GM18868 (cell line): ENCODE measurements around the gene GALNT16.
A peak's percentile ranks its signal among the peaks of the same experiment; 100 is the strongest.
"Not testable (repeated sequence)": the region's sequence is repeated elsewhere in the genome, so short reads cannot be mapped to it uniquely, and the experiment has no call there.

Source experiments
- ATAC-seq: cut with Tn5 transposase; IDR thresholded peaks from one replicate; pipeline ENCODE4 v1.9.1; 2021; ENCODE audit warnings: mild to moderate bottlenecking, moderate library complexity; ENCODE audit not compliant: unreplicated experiment

Gene GALNT16

DNA sequence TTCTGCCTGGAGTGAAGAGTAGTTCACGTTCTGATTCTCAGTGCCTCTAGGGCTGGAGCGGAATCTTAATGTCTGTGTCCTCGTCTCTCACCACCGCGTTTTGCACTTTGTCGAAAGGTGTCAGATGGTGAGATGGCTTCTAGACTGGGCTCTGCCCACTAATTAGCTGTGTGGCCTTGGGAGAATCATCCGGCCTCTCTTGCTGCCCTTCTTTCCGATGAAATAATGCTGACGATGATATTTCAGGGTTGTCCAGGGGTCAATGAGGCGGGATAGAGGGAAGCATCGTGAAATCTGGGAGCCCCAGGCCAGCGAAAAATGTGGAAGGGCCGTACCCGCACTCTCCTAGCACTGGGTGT is 811 bp upstream of the GALNT16 start:
- ATAC-seq = no peak

DNA sequence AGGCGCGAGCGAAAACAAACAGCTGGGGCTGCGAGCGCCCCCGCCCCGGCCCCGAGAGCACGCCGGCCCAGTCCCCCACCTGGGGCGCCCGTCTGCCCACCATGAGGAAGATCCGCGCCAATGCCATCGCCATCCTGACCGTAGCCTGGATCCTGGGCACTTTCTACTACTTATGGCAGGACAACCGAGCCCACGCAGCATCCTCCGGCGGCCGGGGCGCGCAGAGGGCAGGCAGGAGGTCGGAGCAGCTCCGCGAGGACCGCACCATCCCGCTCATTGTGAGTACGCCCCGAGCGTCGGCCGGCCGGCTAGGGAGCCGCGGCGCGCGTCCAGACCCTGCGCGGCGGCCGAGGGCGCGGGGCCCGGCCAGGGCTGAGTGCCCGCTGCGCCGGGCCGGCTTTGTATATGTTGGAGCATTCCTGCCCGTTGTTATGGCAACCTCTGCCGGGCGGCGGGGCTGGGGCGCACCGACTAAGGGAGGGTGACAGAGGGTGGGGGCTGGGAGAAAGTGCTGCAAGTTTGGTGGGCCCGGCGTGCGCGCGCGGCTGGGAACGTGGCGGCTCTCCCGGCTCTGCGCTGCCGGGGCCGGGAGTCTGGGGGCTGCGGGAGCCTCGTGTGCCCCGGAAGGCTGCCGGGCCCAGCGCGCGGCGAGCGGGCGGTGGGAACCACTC is 367 bp downstream of the GALNT16 start:
- ATAC-seq = no peak

DNA sequence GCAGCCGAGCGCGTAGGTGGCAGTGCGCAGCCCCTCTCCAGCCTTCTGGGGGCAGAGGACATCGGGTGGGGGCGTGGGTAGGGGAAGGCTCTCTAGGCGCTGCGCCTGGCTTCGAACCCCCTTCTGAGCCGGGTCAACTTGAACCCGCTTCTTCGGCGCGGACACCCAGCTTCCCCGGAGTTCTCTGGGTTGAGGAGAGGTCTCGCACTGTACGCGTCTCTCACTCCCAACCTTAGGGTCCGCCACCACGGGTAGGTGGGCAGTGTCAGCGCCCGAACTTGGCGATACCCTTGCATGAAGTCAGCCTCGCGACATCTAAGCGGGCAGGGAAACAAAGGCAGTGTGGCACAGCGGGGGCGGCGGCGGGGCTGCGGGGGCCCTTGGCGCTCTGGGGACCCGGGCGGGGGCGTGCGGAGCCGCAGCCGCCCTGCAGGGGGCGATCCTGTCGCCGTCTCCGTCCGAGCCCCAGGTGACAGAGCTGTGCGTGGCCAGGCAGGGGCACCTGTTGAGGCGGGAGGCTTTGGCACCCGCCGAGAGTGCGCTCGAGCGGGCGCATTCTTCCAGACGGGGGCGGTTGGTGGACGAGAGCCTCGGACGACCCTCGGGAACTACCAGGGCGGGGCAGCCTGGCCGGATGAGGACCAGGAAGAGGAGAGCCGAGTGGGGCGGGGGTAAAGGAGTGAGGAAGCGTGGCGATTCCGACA is 1.1 kb downstream of the GALNT16 start:
- ATAC-seq = no peak

DNA sequence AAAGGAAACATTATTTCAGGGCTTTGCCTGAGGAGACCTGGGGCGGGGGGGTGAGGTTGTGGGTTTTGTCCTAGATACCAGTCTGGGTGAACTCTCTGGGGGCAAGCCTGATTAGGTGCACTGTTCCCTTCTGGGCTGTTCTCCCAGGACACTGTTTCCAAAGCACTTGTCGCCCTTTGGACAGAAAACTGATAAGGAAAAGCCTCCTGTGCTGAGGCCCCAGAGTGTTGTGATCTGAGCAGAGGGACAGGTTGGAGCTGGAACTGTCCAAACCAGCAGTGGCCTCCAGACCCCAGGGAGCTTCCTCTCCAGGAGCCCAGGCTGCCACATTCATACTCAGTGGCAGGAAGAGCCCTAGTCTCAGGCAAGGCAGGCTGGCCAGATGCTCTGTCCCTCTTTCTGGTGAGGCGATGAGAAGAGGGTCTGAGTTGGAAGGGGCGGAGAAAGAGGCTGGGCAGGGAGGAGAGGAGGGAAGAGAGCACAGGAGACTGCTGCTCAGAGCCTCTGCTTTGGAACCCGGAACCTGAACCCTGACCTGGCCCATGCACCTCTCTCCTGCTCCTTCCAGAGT is 1.9 kb downstream of the GALNT16 start:
- no peak for ATAC-seq

DNA sequence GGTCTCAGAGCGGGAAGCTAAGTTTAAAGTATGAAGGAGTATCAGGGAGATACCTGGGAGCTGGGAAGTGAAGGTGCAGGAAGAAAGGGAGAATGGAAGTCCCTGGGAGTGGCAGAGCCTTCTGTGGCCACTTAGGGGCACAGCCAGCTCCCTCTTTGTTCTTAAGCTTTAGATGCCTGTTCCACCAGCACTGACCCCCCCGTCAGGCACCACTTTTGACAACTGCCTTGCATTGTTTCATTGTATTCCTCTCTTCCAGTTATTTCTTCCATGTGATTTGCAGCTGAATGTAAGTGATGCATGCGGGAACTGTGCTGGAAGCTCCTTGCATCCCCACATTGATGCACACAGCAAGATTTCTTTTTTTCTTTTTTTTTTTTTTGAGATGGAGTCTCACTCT is 2.6 kb downstream of the GALNT16 start:
- ATAC-seq = no peak

DNA sequence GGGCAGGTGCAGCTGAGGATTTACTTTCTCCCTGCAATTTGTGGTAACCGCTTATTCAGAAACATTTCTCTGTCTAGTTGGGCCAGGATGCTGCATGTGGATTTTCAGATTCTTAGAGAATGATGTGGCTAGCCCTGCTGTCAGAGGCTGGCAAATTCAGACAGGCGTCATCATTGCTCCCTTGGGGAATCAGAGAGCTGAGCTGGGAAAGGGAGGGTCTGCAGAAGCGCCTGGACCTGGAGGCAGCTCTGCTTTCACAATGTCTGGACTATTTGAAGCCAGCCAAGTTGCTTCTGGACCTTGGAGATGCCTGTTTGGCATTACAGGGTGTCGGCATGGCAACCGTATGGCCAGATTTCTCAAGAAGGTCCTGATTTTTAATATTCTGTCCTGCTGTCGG is 3.4 kb downstream of the GALNT16 start:
- ATAC-seq = no peak

DNA sequence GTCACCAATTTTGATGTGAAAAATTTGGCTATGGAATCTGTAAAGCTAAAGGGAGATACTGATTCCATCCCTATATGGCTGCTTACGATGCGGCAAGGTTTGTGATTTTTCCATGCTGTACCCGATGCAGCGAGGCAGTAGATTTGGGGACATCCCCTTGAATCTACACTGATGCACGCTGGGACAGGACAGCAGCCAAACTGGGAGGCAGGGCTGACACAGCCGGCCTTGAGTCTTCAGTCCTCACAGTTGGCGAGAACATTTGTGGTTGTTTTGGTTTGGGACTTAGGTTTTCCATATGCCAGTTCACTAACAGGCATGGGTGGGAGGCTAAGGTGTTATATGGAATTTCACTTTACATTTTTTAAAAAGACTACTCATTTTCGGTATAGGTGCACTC is 3.8 kb downstream of the GALNT16 start:
- ATAC-seq = no peak

DNA sequence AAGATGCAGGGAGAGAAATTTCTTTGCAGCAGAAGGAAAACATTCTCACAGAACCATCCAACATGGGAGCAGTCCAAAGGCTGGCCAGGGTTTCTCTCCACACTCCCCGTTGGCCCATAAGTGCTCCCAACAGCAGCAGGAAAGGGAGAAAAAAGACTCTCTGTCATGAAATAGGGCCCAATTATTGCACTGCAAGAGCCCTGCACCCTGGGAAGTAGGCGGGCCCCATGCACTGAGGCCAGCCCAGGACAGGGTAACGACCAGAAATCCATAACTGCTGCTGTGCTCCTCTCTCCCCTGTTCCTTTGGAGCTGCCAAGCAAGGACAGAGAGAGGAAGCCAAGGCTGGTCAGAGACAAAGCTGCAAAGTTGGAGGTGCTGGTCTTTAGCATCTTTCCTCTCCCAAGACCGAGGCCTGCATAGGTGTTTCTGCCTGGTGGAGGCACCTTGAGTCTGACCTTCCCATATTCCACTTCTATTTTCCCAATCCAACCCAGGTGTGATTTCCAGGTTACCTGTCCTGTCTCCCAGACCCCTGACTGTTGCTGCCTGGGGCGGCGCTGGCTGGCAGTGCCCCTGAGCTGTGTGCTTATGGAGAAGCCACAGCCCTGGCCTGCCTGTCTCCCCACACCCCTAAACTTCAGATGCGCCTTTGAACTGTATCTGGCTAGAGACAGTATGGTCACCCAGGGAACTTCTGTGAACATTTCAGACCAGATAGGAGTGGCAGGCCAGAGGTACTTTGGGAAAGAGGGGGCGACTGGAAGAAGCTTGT is 6.8 kb downstream of the GALNT16 start:
- ATAC-seq = no peak

DNA sequence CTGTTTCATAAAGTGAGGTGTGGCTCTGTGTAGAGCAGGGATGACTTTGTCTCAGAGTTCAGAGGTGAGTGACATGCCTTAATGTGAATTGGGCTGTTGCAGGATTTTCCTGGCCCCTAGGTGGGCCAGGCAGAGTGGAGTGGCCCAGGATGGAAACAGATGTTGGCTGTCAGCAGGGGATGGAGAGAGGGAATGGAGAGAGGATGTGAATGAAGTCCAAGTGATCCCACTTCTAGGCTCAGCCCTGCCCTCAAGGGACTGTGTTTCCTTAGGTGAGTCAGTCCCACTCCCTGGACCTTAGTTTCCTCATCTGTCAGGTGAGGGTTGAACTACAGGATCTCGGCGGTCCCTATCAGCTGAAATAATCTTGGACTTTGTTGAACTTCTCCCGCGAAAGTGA is 7.5 kb downstream of the GALNT16 start:
- ATAC-seq = no peak

DNA sequence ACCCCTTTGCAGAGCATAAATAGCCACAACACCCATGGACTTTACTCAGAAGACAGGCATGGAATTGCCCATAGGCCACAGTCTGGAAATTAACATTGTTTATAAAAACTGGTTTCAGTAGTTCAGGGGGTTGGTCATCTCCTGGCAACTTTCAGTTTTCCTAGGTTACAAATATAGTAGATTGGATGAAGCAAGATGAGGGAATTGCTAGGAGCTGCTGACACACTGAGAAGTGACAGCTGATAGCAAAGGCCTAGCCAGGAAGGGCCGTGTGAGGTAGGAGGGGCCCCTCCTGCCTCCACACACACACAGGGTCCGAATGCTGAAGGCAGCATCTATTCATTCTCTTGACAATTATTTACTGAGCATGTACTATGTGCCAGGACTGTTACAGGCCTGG is 8.3 kb downstream of the GALNT16 start:
- no peak for ATAC-seq

DNA sequence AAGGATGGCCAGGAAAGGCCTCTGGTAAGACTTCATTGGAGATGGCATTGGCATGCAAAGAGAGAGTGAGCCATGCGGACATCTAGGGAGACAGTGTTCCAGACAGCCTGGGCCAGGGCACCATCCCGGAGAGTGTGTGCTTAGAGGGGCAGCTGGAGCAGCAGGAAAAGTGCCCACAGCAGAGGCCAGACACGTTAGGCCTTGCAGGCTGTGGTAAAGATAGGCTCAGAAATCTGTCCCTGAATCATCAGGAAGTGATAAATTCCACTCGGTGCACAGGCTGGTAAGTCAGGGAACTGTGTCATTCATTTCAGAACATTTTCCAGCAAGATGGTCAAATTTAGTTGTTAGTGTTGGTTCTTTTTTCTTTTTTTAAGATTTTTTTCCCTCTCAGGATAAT is 8.8 kb downstream of the GALNT16 start:
- no peak for ATAC-seq

DNA sequence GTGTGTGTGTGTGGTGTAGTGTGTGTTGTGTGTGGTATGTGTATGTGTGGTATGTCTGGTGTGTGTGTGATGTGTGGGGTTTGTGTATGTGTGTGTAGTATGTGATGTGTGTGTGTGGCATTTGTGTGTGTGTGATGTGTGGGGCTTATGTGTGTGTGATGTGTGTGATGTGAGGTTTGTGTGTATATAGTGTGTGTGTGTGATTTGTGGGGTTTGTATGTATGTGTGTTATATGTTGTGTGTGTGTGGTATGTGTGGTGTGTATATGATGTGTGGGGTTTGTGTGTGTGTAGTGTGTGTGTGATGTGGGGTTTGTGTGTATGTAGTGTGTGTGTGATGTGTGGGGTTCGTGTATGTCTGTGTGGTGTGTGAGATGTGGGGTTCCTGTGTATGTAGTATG is 9.4 kb downstream of the GALNT16 start:
- ATAC-seq = no peak

DNA sequence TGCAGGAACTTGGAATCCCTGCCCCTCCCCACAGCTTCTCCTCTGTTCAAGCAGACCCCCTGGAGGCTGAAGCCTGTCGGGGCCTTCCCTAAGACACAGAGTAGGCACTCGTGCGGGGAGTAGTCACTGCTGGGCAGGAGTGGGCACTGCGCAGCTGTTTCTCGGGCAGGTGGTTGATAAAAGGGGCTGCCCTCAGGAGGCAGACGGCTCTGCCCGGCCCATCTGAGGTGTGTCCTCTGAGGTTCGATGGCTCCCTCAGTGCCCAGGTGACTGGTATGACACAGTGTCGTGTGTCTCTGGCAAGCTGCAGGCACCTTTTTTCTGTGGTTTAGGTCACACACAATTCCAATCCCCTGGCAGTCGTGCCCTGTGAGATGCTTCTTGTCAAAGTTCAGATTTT is 10.1 kb downstream of the GALNT16 start:
- ATAC-seq = no peak

DNA sequence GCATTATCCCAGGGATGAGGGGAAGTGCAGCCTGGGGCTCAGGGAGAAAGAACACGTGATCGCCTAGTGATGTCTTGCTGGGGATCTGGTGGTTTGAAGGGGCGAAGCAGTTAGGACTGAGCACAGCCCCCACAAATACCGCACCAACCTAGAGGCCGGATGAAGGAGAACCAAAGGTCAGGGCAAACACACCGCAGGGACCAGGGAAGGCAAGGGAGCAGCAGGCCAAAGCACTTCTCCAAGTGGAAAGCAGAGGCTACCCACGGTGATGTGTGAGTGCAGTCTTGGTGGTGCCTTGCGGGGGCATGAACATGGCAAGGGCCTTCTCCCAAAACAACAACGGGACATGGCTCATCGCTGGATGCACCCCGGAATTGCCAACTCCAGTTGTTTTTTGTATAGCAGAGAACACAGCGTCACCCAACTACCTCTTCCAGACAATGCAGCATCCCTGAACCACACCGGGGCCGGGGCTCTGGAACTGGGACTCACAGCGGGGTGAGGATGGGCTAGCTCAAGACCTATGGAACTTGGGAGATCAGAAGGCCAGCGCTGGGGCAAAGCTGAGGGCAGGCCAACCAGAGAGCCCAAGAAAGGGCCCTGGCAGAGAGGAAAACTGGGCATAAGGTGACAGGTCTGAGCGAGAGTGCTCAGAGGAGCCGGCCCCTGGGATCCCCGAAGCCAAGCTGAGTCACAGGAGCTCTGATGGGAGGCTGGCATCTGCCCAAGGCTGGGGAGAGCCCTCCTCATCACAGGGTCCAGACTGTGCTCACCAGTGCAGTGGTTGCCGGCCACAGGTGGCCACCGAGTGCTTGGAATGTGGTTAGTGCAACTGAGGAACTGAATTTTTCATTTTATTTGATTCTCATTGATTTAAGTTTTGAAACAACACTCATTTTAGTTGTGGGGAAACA is 11.1 kb downstream of the GALNT16 start:
- ATAC-seq = no peak

DNA sequence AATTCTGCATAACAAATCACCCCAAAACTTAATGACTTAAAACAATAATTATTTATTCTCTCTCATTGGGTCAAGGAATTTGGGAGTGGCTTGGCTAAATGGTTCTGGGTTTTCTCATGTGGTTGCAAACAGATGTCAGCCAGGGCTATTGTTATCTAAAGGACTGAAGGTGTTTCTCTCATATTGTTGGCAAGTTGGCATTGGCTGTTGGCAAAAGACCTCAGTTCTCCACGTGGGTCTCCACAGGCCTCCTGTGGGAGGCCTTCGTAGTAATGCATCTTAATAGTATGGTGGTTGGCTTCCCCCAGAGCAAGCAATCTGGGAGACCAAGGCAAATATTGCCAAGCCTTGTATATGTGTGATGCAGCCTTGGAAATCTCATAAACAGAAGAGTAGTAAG is 14.4 kb downstream of the GALNT16 start:
- no peak for ATAC-seq

DNA sequence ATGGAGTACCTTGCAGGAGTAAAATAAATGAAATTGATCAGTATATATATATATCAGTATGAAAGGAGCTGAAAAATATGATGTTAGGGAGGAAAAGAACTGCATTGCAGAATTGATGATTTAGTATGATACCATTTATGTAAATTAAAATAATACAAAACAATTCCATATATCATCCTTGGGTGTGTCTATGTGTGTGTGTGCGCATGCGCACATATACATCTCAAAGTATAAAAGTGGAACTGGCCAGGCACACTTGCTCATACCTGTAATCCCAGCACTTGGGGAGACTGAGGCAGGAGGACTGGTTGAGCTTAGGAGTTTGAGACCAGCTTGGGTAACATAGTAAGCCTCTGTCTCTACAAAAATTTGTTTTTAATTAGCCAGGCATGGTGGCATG is 15.4 kb downstream of the GALNT16 start:
- no peak for ATAC-seq

DNA sequence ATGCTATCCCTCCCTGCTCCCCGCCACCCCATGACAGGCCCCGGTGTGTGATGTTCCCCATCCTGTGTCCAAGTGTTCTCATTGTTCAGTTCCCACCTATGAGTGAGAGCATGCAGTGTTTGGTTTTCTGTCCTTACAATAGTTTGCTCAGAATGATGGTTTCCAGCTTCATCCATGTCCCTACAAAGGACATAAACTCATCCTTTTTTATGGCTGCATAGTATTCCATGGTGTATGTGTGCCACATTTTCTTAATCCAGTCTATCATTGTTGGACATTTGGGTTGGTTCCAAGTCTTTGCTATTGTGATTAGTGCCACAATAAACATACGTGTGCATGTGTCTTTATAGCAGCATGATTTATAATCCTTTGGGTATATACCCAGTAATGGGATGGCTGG is 17.4 kb downstream of the GALNT16 start:
- ATAC-seq = not testable (repeated sequence)

DNA sequence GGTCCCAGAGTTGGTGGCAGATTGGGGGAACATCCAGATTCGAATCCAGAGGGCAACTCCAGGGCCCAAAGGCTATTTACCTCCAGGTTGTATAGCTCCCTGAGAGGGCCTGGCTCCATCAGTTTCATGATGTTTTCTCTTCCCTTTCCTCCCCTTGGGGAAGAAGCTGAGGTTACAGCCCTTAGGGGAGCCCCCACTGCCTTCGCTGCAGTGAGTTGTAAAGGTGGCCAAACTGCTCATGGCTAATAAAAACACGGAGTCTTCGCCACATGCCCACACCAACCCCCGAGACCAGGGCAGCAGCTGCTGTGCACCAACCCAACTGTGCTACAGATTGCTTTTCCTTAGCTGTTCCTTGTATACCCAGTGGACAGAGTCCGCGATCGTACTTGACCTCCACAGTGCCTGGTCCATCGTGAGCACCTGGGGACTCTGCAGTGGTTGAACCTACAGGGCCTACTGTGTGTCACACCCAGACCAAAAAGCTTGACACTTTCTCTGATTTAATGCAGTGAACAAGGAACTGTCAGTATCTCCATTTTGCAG is 20.9 kb downstream of the GALNT16 start:
- no peak for ATAC-seq

DNA sequence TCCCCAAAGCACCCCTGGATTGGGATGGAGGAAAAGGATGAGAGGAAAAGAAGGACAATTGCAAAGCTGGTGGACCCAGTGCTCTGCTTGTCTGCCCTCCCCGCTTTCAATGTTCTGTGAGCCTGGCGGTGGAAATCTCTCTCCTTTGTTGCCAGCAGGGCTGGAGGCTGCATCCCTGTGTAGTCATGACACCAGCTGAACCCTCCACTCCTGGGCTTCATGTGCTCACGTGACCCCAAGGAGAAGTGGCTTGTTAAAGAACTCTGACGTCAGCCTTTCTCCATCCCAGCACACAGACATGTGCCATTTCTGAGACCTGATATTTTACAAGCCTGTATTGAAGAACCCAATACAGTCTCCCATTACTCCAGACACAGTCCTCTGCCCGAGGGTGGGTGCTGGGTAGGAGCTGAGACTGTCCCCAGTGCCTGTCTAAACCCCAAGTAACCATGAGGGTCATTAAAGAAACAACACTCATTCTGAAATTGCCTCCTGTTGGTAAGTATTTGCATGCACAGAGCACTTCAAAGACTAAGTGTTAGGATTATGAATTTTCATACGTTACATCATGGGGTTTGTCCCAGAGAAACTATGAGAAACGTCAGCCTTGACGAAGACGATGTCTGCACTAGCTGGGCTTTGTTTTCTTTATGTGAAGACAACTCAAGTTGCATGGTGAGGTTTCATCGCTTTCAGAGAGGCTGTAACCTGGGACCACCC is 21.7 kb downstream of the GALNT16 start:
- peak; percentile 67 for ATAC-seq

DNA sequence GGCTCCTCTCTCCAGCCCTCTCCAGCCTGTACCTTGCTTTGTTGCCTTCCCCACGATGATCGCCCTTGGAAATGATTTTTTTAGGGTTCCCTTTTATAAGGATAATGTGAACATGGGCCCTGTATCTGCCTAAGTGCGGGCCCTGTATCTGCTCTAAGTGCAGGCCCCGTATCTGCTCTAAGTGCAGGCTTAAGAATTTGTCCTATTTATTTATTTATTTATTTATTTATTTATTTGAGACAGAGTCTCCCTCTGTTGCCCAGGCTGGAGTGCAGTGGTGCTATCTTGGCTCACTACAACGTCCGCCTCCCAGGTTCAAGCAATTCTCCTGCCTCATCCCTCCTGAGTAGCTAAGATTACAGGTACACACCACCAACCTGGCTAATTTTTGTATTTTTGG is 22.5 kb downstream of the GALNT16 start:
- ATAC-seq = no peak
